ENCODE data around the gene BNC1.

BNC1 gene

DNA sequence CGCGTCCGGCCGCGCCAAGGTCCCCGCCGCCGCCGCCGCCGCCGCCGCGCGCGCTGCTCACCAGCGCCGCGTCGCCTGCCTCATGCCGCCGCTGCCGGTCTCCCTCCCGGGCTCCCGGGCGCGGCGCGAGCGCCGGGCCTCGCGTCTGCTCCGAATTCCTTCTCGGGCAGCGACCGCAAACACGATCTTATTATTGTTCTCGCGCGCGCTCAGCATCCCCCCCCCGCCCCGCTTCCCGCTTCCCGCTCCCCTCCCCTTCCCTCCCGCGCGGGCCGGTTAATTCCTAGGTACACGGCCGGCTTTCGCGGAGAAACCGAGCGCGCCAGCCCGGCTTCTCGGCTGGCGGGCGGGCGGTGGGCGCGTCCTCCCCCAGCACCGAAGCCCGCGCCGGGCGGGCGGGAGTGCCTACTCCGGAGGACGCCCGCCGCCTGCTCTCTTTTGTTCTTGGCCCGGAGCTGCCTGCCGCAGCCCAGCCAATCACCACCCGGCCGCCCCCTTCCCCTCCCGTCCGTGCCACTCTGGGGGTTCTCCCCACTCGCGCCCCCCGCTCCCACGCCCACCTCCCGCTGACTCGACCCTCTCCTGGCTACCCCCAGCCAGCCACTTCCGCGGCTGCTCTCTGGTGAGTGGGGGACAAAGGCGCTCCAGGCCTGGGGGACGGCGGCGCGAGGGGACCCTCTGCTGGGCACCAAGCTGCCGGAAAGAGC is 76.7 kb downstream of the BNC1 start, which contains the start of gene HDGFL3:
HDGFL3 (minus strand) TSS at position 164 of the 707 bp plus-strand sequence. CDS start 409 bp downstream, outside the sequence.
- H3K4me3 ChIP-seq (ENCODE audit: low read depth, low read length): peak within 1 kb of the TSS; percentile 80
- peak; percentile 15 for TF ChIP-seq CTCF (IDR thresholded peaks at IDR 0.05; ENCODE audit: low read depth, low read length, missing control alignments)
- DNase-seq (ENCODE audit: low read depth): no peak

GRCh38 chr15:83207009-83207659 is 77.3 kb downstream of the BNC1 start:
- no peak for DNase-seq (ENCODE audit: low read depth)
- no peak for TF ChIP-seq CTCF (IDR thresholded peaks at IDR 0.05; ENCODE audit: low read depth, low read length, missing control alignments)
- H3K4me3 ChIP-seq (ENCODE audit: low read depth, low read length): peak overlapping the region; percentile 80

DNA sequence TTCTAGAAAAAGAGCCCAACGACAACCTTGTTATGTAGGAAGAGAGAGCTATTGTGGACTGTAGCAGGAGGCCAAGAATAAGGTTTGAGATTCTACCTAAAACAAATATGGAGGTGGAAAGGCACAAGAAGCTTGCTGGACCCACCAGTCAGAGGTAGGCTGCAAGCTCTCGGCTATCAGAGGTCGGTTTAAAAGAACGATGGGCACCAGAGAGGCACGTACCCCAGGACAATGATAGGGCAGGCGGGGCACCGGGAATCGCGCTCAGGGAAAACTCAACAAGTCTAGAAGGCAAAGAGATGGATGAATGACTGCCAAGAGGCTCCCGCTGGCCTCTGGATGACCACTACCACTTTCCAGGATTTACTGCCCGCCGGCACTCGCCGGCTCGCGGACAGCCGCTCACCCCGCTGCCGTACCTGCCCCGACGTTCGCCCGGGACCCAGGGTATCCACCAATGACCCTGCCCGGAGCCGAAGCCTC is 77.9 kb downstream of the BNC1 start:
- peak overlapping the region; percentile 80 for H3K4me3 ChIP-seq (ENCODE audit: low read depth, low read length)
- no peak for TF ChIP-seq CTCF (IDR thresholded peaks at IDR 0.05; ENCODE audit: low read depth, low read length, missing control alignments)
- DNase-seq (ENCODE audit: low read depth): no peak
